HL-60 (cell line): ENCODE results near the gene HSPBAP1.

ENCODE experiments used
- DNase-seq, 2 experiments: peaks; one replicate each; pipeline ENCODE4 v3.0.0-alpha.2; 2010 to 2020; ENCODE audit warnings: low read depth in 1 of 2, low spot score in 1 of 2
- H3K27ac ChIP-seq: fragments of 250-450 bp; sonication (Bioruptor Pico); replicated peaks from 2 replicates; pipeline ENCODE4 v1.5.1; 2020; ENCODE audit warnings: mild to moderate bottlenecking, moderate library complexity
- H3K27me3 ChIP-seq: fragments of 250-450 bp; sonication (Bioruptor Pico); 2 replicates; pipeline ENCODE4 v1.5.1; 2021; ENCODE audit warnings: mild to moderate bottlenecking, moderate library complexity; ENCODE audit not compliant: insufficient read depth, poor library complexity, severe bottlenecking
- H3K4me3 ChIP-seq: replicated peaks from 2 replicates; pipeline ENCODE4 v1.5.1; 2011; ENCODE audit warnings: mild to moderate bottlenecking, control low read depth, low read length; ENCODE audit not compliant: insufficient read depth
- CTCF ChIP-seq: IDR thresholded peaks from one replicate; pipeline ENCODE4 v1.5.1; 2011; ENCODE audit warnings: low read length, control low read depth, inconsistent platforms; ENCODE audit not compliant: insufficient read depth
- GABPA ChIP-seq: IDR thresholded peaks from 2 replicates; pipeline ENCODE4 v1.6.1; 2012; ENCODE audit warnings: low read depth
- POLR2AphosphoS5 ChIP-seq: IDR thresholded peaks from 2 replicates; pipeline ENCODE4 v1.6.1; 2012; ENCODE audit warnings: low read depth
- REST ChIP-seq: IDR thresholded peaks from 2 replicates; pipeline ENCODE4 v1.6.1; 2012; ENCODE audit warnings: low read depth; ENCODE audit not compliant: insufficient replicate concordance
- SPI1 ChIP-seq: IDR thresholded peaks from 2 replicates; pipeline ENCODE4 v1.6.1; 2012; ENCODE audit warnings: low read depth, mild to moderate bottlenecking, borderline replicate concordance

The HSPBAP1 gene

GRCh38 chr3:122810734-122811133, 17.1 kb upstream of the HSPBAP1 start:
- Histone ChIP-seq H3K27ac (no peak overlapping the region), H3K27me3 (no peaks in the 10 kb centered on the region), H3K4me3 (no peak overlapping the region)
- TF ChIP-seq CTCF, result no peak
- no peak for TF ChIP-seq GABPA
- no peak for TF ChIP-seq REST
- TF ChIP-seq POLR2AphosphoS5, result no peak
- TF ChIP-seq SPI1, result no peak
- DNase-seq, result no peak

GRCh38 chr3:122803977-122804376, 10.3 kb upstream of the HSPBAP1 start:
- no peaks in the 10 kb centered on the region for H3K27me3 ChIP-seq
- no peak overlapping the region for H3K27ac ChIP-seq
- DNase-seq, result no peak
- TF ChIP-seq GABPA, result no peak
- TF ChIP-seq REST, result no peak
- no peak for TF ChIP-seq CTCF
- no peak for TF ChIP-seq SPI1
- no peak for TF ChIP-seq POLR2AphosphoS5
- no peak overlapping the region for H3K4me3 ChIP-seq

GRCh38 chr3:122802323-122802722, 8.7 kb upstream of the HSPBAP1 start:
- Histone ChIP-seq H3K27me3 (no peaks in the 10 kb centered on the region), H3K4me3 (no peak overlapping the region), H3K27ac (no peak overlapping the region)
- TF ChIP-seq GABPA, result no peak
- TF ChIP-seq CTCF, result no peak
- no peak for TF ChIP-seq REST
- no peak for TF ChIP-seq POLR2AphosphoS5
- no peak for TF ChIP-seq SPI1
- DNase-seq, result no peak
